IMR-90 (cell line): ENCODE results near the gene SCAMP1. TPM values are rescaled to one million over a fixed set of nuclear protein-coding genes. Genes with fewer than 3 reads are reported as not detected.

Experiments used
- ATAC-seq: fragments of 200-7000 bp; cut with Tn5 transposase; 2 replicates; pipeline ENCODE4 v1.9.1; 2020; ENCODE audit warnings: low read depth, mild to moderate bottlenecking, moderate library complexity
- BruUV-seq: library from RNA; stranded (reverse); fragments of 400-500 nt; replicated peaks from 2 replicates; lab custom pipeline; 2021; lab: Mats Ljungman, UMichigan
- CTCF ChIA-PET: fragments of 300-600 bp; formaldehyde crosslinking; extraction: SDS; loops from one replicate; lab custom pipeline; 2021; ENCODE audit warnings: antibody characterized with exemption; lab: Yijun Ruan, JAX
- POLR2A ChIA-PET: fragments of 300-600 bp; sonication (Branson Sonifier 250); formaldehyde crosslinking; loops from one replicate; lab custom pipeline; 2022; ENCODE audit warnings: antibody characterized with exemption; ENCODE audit not compliant: unreplicated experiment; lab: Charles Lee
- DNase-seq: peaks from one replicate; pipeline ENCODE4 v3.0.0; 2013
- H2AFZ ChIP-seq: replicated peaks from 2 replicates; pipeline ENCODE3; 2013; ENCODE audit warnings: low read length, mild to moderate bottlenecking; ENCODE audit not compliant: poor library complexity
- H2AK5ac ChIP-seq: 2 replicates; pipeline ENCODE4 v1.6.1; 2013; ENCODE audit warnings: low read depth, low read length, inconsistent platforms
- H2AK9ac ChIP-seq: replicated peaks from 2 replicates; pipeline ENCODE3; 2013; ENCODE audit warnings: mild to moderate bottlenecking, low read depth, low read length, moderate library complexity; ENCODE audit not compliant: poor library complexity
- H2BK120ac ChIP-seq: 2 replicates; pipeline ENCODE4 v1.6.1; 2013; ENCODE audit warnings: low read depth, low read length, inconsistent platforms
- H2BK15ac ChIP-seq: 3 replicates; pipeline ENCODE4 v1.6.1; 2013; ENCODE audit warnings: low read depth, low read length, inconsistent platforms
- H2BK20ac ChIP-seq: 2 replicates; pipeline ENCODE4 v1.6.1; 2013; ENCODE audit warnings: low read depth, mild to moderate bottlenecking, inconsistent platforms, low read length, moderate library complexity
- H2BK5ac ChIP-seq: 2 replicates; pipeline ENCODE4 v1.6.1; 2013; ENCODE audit warnings: mild to moderate bottlenecking, low read depth, low read length, inconsistent platforms; ENCODE audit not compliant: poor library complexity, severe bottlenecking
- H3K14ac ChIP-seq: replicated peaks from 2 replicates; pipeline ENCODE4 v1.6.1; 2013; ENCODE audit warnings: low read depth, low read length, inconsistent platforms
- H3K18ac ChIP-seq: 2 replicates; pipeline ENCODE4 v1.6.1; 2013; ENCODE audit warnings: low read depth, low read length, control low read depth
- H3K23ac ChIP-seq: 2 replicates; pipeline ENCODE4 v1.6.1; 2013; ENCODE audit warnings: low read depth, low read length, inconsistent platforms
- H3K27ac ChIP-seq: 2 replicates; pipeline ENCODE4 v1.5.1; 2013; ENCODE audit warnings: mild to moderate bottlenecking, control low read depth, low read length; ENCODE audit not compliant: insufficient read depth
- H3K27me3 ChIP-seq: 2 replicates; pipeline ENCODE4 v1.6.1; 2013; ENCODE audit warnings: low read length; ENCODE audit not compliant: control insufficient read depth, insufficient read depth
- H3K36me3 ChIP-seq: 2 replicates; pipeline ENCODE4 v1.6.1; 2013; ENCODE audit warnings: low read length, mixed read lengths; ENCODE audit not compliant: control insufficient read depth, insufficient read depth
- H3K4ac ChIP-seq: 2 replicates; pipeline ENCODE4 v1.6.1; 2013; ENCODE audit warnings: low read depth, low read length, inconsistent platforms
- H3K4me1 ChIP-seq: 2 replicates; pipeline ENCODE4 v1.6.1; 2013; ENCODE audit warnings: low read length, mixed read lengths; ENCODE audit not compliant: control insufficient read depth, insufficient read depth
- H3K4me2 ChIP-seq: 2 replicates; pipeline ENCODE4 v1.6.1; 2013; ENCODE audit warnings: low read depth, mild to moderate bottlenecking, control low read depth, low read length, moderate library complexity
- H3K4me3 ChIP-seq: 2 replicates; pipeline ENCODE4 v1.5.1; 2013; ENCODE audit warnings: low read depth, mild to moderate bottlenecking, control low read depth, low read length, moderate library complexity; ENCODE audit not compliant: insufficient read depth
- H3K56ac ChIP-seq: 2 replicates; pipeline ENCODE4 v1.6.1; 2013; ENCODE audit warnings: low read length, inconsistent platforms; ENCODE audit not compliant: insufficient read depth; ENCODE audit errors: extremely low read depth
- H3K79me1 ChIP-seq, 2 experiments: 2 replicates each; pipeline ENCODE4 v1.6.1; 2013; ENCODE audit warnings: low read length in 2 of 2, inconsistent platforms in 1 of 2, low read depth in 1 of 2
- H3K9ac ChIP-seq: 2 replicates; pipeline ENCODE4 v1.6.1; 2013; ENCODE audit warnings: low read depth, low read length, control low read depth
- H3K9me1 ChIP-seq: 2 replicates; pipeline ENCODE4 v1.6.1; 2013; ENCODE audit warnings: low read length, inconsistent platforms; ENCODE audit not compliant: insufficient read depth
- H3K9me3 ChIP-seq: 2 replicates; pipeline ENCODE4 v1.6.1; 2013; ENCODE audit warnings: low read length; ENCODE audit not compliant: control insufficient read depth, insufficient read depth
- H4K20me1 ChIP-seq: 2 replicates; pipeline ENCODE4 v1.6.1; 2013; ENCODE audit warnings: low read length, inconsistent platforms; ENCODE audit not compliant: insufficient read depth
- H4K5ac ChIP-seq: 2 replicates; pipeline ENCODE4 v1.6.1; 2013; ENCODE audit warnings: mild to moderate bottlenecking, low read depth, low read length, control low read depth
- H4K8ac ChIP-seq, 2 experiments: 2 replicates each; pipeline ENCODE4 v1.6.1; 2013; ENCODE audit warnings: low read depth in 2 of 2, low read length in 2 of 2, control low read depth in 1 of 2, inconsistent platforms in 1 of 2
- H4K91ac ChIP-seq: 2 replicates; pipeline ENCODE4 v1.6.1; 2013; ENCODE audit warnings: low read depth, low read length, inconsistent platforms; ENCODE audit not compliant: insufficient read depth
- CEBPB ChIP-seq: IDR thresholded peaks from 2 replicates; pipeline ENCODE4 v1.6.1; 2012; ENCODE audit warnings: low read depth, low read length, improper control_type of control experiment
- RCOR1 ChIP-seq: IDR thresholded peaks from 2 replicates; pipeline ENCODE4 v1.6.1; 2012; ENCODE audit warnings: mild to moderate bottlenecking, low read length, improper control_type of control experiment; ENCODE audit not compliant: insufficient replicate concordance
- WGBS, 2 experiments: methylation state at CpG; one replicate each; pipeline versions ENCODE4 v1.1.5 to v1.1.7; 2013; ENCODE audit warnings: missing lambda C conversion rate in 2 of 2; ENCODE audit not compliant: insufficient read length in 1 of 2; ENCODE audit errors: extremely low coverage in 2 of 2; 5-methylcytosine and 5-hydroxymethylcytosine counted together
- dilution Hi-C: fragments of 300-500 bp; cut with HindIII; formaldehyde crosslinking; loops from one replicate; pipeline ENCODE4 v1.14.3; 2018; ENCODE audit warnings: low sequenced_read_pairs; ENCODE audit not compliant: unreplicated experiment
- in situ Hi-C: fragments of 300-500 bp; cut with MboI; formaldehyde crosslinking; loops from 3 replicates; pipeline ENCODE4 v1.14.3; 2019; ENCODE audit warnings: low sequenced_read_pairs, inconsistent platforms, mixed read lengths
- intact Hi-C: fragments of 100-400 bp; cut with micrococcal nuclease; formaldehyde crosslinking; loops from 2 replicates; pipeline ENCODE4 v1.10.0; 2022
- polyA plus RNA-seq, 3 experiments: library from polyadenylated mRNA; depleted of rRNA; stranded (reverse); fragments of >200 nt; gene quantifications; 2 replicates each; pipeline ENCODE4 v1.2.3, GENCODE V29; 2012; ENCODE audit warnings: low replicate concordance in 1 of 3
- total RNA-seq: library from RNA; depleted of rRNA; stranded (reverse); fragments of >200 nt; gene quantifications from 2 replicates; pipeline ENCODE4 v1.2.3, GENCODE V29; 2012

Gene SCAMP1
- total and polyA plus RNA-seq, 2 of the 4 experiments (the other 2 are of a cell fraction), result 13.5 to 114 TPM

DNA sequence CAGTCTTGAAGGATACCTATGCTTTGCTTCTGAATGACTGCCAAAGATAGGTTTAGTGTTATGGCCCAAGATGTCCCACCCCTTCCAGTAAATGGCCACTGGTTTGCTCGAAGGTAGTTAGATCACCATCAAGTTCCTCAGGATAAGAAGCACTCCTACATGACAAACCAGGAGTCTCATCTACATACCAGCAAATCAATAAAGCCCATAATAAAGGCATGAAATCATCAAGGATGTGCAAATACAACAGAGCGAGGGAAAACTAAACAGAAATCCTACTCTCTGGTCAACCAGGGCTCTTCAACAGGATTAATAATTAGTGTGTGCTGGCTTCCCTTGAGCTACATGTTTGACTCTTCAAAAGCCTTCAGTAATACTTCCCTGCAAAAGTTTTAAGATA is 147.1 kb downstream of the SCAMP1 start:
- H3K27ac ChIP-seq, result peak overlapping the region; percentile 79; the same call in 1 of the 2 replicates
- CTCF ChIA-PET, result no interaction called here
- POLR2A ChIA-PET, result no interaction called here
- peaks cover 3% of the 10 kb centered on the region; the same call in 1 of the 2 replicates for H3K36me3 ChIP-seq
- H3K9ac ChIP-seq, result no peak overlapping the region
- peaks cover 49% of the 10 kb centered on the region for H3K4me1 ChIP-seq
- no peak overlapping the region for H3K56ac ChIP-seq
- peak overlapping the region; percentile 65 for H2BK20ac ChIP-seq
- BruUV-seq, result no TSS peak
- H4K8ac ChIP-seq, result peak overlapping the region in 1 of 2 experiments; percentile 4; a peak in 2 of 4 replicates
- peak overlapping the region; percentile 72; the same call in 1 of the 2 replicates for H3K23ac ChIP-seq
- H2BK120ac ChIP-seq, result peak overlapping the region; percentile 68
- H3K4me2 ChIP-seq, result peak overlapping the region; percentile 8
- peak overlapping the region; percentile 64 for H4K91ac ChIP-seq
- TF ChIP-seq RCOR1 (no peak), CEBPB (no peak)
- in situ Hi-C loops (loop anchor here (10.0 kb wide), 1 partner anchor 87 kb away; no protein-coding TSS in a partner anchor), intact Hi-C loops (loop anchor here (5.0 kb wide), 3 partner anchors 85 to 400 kb away; partner anchors contain the start of gene LHFPL2), dilution Hi-C loops (no loop called here)
- H3K9me1 ChIP-seq, result peaks cover 28% of the 10 kb centered on the region
- peaks cover 33% of the 10 kb centered on the region; the same call in 1 of the 2 replicates for H4K20me1 ChIP-seq
- H3K4ac ChIP-seq, result peak overlapping the region; percentile 38
- H3K79me1 ChIP-seq, result peaks cover 26 to 68% of the 10 kb centered on the region in 2 experiments
- peak overlapping the region; percentile 38; the same call in 1 of the 2 replicates for H4K5ac ChIP-seq
- peak overlapping the region; percentile 55; the same call in 1 of the 2 replicates for H3K18ac ChIP-seq
- ATAC-seq (no peak), DNase-seq (no peak)
- WGBS, 2 experiments, result no CpG with 5 or more reads among the region's 2 CpGs
- peak overlapping the region; percentile 11 for H2BK5ac ChIP-seq
- peak overlapping the region; percentile 59; the same call in 2 of the 3 replicates for H2BK15ac ChIP-seq
- H2AFZ ChIP-seq, result no peak overlapping the region
- H3K4me3 ChIP-seq, result no peak overlapping the region
- no peaks in the 10 kb centered on the region for H3K9me3 ChIP-seq
- peak overlapping the region; percentile 36 for H2AK5ac ChIP-seq
- peak overlapping the region; percentile 56 for H3K14ac ChIP-seq
- H2AK9ac ChIP-seq, result no peak overlapping the region
- H3K27me3 ChIP-seq, result no peaks in the 10 kb centered on the region
